Liver (tissue), 2 donors: ENCODE results near the gene TNFRSF8.

ENCODE experiments used
- HNF4A ChIP-seq, 2 donors: conservative IDR thresholded peaks; 2 replicates each; pipeline ENCODE4 v1.6.1; 2016; ENCODE audit warnings: antibody characterized with exemption in 2 of 2, mild to moderate bottlenecking in 2 of 2
- RAD21 ChIP-seq, 2 donors: IDR thresholded peaks; 2 replicates each; pipeline ENCODE4 v1.6.1; 2016; ENCODE audit warnings: antibody characterized with exemption in 2 of 2, mild to moderate bottlenecking in 2 of 2
- donor health status: healthy.

DNA sequence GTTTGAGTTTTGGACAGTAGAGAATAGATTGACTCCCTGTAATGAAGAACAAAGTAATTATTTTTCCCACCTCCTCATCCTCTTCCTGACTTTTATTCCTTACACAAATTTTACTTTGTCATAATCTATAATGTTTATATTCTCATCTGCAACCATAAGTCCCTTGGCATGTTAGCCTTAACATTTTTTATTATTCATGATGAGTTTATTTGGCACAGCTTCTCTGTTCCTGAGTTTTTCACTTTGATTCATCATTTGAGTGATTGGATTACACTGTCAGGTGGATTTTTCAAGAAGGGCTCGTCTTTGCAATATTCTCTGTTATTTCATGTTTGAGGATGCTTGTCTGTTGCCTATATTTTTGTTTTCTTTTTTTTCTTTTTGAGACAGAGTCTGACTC is 35.7 kb downstream of the TNFRSF8 start:
- no peak for TF ChIP-seq RAD21 (IDR thresholded peaks at IDR 0.05)
- TF ChIP-seq HNF4A (conservative IDR thresholded peaks at IDR 0.05), result no peak
